Left kidney (tissue), 2 donors: ENCODE measurements around the gene TMEM106B. TPM values are rescaled to one million over a fixed set of nuclear protein-coding genes. Genes with fewer than 3 reads are reported as not detected.
"Not testable (repeated sequence)": the region's sequence is repeated elsewhere in the genome, so short reads cannot be mapped to it uniquely, and the experiment has no call there.

ENCODE experiments used
- DNase-seq: peaks from one replicate; pipeline ENCODE4 v3.0.0-alpha.2; 2013
- polyA plus RNA-seq: library from polyadenylated mRNA; unstranded; fragments of 120-200 nt; gene quantifications from one replicate; pipeline ENCODE4 v1.2.1, GENCODE V29; 2013; ENCODE audit not compliant: insufficient read length

Gene TMEM106B
- polyA plus RNA-seq, 1 donor: 95.6 TPM

DNA sequence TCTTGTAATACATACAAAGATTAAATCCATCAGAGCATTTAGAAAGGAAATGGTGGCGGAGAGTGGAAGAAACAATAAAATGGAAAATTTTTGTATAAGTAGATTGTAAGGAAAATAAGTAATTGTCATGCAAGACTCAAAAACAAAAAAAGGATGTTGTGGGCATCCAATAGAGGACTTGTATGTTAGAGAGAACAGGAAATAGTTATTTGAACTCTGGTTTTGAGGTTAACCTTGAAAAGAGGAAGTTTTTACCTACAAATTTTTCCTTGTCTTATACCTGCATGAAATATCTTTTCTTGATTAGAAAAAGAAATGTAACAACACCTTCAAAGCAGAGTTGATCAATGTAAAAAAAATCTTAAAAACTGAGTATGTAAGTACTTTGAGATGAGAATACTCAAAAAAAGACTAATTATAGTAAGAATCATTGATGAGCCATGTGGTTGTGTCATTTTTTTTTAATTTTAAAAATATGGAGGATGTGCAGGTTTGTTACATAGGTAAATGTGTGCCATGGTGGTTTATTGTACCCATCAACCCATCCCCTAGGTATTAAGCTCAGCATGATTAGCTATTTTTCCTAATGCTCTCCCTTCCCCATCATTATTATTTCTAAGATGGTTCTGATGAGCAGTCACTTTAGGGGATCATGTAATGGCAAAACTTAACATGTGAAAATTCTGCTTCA lies 11.9 kb downstream of the TMEM106B start:
- DNase-seq: no peak

DNA sequence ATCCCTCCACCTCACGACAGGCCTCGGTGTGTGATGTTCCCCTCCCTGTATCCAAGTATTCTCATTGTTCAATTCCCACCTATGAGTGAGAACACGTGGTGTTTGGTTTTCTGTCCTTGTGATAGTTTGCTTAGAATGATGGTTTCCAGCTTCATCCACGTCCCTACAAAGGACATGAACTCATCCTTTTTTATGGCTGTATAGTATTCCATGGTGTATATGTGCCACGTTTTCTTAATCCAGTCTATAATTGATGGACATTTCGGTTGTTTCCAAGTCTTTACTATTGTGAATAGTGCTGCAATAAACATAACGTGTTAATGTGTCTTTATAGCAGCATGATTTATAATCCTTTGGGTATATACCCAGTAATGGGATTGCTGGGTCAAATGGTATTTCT lies 13.9 kb downstream of the TMEM106B start:
- DNase-seq: not testable (repeated sequence)

DNA sequence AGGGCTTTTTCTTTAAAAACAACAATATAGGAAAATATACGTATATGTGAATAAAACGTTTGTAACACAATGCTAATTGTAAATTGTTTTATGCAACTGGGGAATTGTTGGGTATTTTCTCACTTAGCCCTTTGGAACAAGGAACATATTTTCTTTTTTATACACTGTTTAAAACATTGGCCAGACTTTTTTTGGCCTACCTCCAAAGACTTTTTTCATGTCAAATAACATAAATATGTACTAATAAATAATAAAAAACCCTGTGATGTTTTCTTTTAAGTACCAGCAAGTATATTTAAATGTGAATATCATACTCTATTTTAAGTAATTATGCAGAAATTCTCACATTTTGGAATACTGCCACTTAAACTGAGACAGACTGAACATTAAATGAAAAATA lies 15.7 kb downstream of the TMEM106B start:
- no peak for DNase-seq

DNA sequence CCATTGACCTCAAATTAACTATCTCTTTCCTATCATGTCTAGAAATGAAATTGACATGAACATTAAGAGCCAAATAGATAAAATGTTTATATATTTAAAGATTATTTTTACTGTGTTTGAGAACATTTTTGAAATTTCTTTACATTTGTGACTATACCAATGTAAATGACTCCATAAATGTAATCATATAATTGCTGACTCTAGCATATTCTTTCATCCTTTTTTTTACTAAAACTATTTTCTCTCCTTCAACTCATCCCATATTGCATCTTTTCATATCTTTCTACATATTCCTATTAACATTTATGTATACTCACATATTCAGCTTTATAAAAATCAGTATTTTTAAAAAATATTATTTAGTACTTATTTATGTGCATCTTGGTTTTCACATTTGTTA lies 16.9 kb downstream of the TMEM106B start:
- DNase-seq: no peak

DNA sequence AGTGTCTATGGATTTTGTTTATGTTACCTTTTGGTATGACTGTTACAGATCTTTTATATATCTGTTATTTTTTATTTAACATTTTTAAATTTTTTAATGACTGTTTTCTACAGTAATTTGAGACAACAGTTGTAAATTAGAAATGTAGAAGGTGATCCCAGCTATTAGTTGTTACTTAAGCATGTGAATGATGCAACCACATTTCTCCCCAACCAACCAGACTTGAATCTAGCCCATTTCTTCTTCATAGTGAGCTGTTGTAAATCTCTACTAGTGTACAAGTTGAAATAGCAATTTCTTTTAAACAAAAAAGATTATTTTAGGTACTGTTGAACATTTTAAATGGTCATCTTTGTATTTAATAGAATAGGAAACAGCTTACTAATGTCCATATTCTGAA lies 18.0 kb downstream of the TMEM106B start:
- DNase-seq: no peak

DNA sequence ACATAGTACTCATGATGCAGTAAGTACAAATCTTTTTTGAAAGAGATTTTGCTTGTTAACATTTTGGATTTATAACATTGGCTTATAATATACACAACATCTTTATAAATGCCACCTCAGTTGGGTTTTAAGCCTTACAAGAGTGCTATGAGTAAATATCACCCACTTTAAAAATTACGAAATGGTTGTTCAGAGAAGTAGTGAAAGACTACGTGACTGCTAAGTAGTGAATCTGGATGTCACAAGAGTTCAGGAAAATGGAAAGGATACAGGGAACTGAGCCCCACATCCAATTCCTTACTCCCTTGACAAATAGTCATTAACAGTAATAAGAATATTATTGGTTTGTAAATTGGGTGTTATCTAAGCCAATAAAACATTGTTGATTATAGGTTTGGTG lies 20.0 kb downstream of the TMEM106B start:
- no peak for DNase-seq

DNA sequence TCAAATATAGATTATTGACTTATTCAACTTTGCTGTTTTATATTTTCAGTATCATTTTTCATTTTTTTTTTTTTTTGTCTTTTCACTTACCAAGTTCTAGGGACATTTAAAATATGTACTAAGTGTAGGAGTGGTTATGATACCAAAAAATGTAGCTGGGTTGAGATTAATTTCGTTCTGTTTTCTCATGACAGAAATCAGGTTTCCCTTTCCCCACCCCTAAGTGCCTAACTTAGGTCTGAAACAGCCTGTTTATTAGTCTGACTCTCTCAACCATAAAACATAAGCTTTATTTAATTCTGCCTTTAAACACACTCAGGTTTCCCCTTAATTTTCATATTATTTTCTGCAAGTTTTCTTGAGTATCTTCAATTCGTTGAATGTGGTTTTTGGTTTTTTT lies 22.1 kb downstream of the TMEM106B start:
- DNase-seq: no peak

DNA sequence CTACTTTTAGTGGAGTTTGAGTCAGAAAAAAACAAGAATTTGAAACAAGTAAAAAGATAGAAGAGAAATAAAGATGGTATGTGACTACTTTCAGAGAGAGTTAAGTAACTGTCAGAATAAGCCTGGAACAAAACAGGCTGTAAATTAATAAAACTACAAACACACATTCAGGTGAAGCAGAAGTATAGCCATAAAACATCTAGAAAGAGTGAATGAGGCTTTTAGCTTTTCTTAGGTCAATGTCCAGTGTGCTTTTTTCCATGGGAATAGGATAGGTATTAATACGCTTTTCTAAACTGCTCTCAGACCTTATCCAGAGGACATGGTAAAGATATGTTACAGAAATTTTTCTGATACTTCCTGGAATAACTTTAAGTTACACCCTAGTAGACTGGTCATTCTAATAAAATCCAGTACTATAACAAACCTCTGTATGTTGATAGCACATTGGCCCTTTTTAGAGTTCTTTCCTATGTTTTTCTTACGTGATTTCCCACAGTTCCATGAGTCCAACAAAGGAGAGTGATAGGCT lies 23.3 kb downstream of the TMEM106B start:
- DNase-seq: no peak

DNA sequence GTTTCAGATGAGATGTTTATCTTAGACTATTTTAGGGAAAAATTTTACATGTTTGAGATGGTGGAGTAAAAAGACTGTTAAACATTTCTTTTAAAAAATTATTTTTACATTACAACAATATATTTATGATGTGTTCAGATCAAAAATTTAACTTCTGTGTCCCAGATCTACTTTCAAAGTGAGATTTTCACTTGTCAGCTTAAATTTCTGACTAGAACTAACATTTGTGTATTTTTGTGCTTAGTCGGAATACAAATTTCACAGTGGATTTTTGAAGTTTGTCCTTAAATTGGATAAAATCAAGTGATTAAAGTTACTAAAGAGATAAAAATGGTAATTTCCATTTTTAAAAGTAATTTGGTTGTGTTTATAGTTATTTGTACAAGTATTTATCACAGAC lies 24.9 kb downstream of the TMEM106B start:
- DNase-seq: no peak

DNA sequence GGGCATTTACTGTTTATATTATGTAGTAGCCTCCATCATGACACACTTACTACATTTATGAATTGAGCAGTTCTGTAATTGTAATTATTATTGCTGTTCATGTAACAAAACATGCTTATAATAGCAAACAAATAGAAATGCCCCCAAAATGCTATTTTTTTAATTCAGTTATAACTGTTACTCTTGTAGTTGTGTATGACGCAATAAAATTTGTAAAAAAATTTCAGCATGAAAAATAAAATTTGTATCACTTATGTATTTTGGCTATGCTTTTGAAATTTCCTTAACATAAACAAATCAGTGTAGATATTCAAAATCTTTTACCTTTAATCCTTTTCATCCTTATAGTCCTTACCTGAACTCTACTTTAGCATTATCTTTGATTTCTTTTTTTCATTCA lies 25.9 kb downstream of the TMEM106B start:
- no peak for DNase-seq

DNA sequence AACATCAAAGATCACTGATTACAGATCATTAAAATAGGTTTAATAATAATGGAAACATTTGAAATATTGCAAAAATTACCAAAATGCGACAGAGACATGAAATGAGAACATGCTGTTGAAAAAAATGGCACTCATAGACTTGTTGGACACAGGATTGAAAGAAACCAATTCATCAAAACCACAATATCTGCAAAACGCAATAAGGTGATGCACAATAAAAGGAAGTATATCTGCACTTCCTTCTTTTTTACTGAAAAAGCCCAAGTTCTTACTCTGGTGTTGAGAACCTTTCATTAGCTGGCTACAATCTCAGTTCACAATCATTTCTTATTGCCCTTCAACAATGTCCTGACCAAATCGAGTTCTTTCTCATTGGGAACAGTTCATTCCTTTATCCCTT lies 28.7 kb downstream of the TMEM106B start:
- no peak for DNase-seq

DNA sequence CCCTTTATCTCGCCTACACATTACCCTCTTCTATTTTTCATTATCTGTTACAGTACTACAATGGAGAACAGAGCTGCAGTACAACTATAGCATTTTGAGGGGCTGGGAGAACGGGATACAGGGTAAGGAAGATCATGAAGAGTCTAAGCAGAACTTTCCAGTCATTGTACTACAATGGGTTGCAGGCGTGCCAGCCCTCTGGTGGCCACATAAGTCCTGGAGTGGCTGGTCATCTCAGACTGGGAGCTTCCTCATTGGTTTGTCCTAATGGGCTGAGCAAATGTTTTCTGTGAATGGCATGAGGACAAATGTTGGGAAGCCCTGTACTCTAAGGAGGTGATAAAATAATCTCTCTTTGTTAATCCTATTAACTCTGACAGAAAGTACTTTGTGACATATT lies 33.0 kb downstream of the TMEM106B start:
- no peak for DNase-seq

DNA sequence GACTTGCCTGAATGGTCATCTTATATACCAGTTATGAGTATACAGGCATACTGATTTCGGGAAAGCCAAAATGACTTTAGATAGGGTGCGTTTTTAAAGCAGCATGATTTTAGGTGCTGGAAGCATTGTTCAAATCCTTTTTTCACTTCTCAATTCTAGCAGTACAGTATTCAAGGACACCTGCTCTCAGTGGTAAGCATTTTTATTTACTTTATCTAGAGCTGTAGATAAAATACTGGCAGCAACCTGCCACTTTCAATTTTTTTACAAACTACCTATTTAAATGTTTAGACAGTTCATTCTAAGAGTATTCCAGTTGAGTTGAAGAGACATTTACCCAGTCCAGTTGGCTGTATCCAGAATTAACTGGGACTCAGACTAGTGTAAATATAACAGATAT lies 33.6 kb downstream of the TMEM106B start:
- DNase-seq: no peak

DNA sequence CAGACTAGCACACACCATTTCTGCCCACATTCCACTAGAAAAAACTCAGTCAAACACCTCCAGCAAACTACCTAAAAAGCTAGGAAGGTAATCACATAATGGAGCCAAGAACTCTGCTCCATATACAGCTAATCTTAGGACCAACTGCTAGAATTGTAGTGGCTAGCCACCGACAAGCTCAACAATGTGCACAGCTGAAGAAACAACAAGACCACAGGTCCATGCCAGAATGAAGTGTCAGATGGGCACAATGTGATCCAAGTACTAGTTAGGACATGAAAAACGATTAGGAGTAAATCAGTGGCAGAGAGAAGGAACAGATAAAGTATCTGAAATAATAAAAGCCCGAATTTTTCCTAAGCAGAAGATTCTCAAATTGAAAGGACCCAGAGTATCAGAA lies 38.6 kb downstream of the TMEM106B start:
- no peak for DNase-seq

DNA sequence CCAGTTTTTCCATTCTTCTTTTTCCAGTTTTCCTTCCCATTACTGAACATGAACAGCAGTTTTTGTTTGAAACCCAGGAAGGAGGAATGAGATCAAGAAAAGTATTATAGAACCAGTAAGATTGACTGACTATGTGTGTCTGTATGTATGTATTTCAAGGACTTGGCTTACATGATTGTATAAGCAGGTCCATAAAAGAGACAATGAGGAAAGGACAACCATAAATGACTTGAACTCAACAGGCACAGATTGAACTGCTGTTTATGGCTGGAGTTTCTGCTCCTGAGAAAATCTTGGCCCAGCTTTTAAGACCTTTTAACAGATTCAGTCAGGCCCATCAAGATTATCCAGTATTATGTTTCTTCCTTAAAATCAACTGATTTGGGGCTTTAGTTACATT lies 39.1 kb downstream of the TMEM106B start:
- DNase-seq: no peak

DNA sequence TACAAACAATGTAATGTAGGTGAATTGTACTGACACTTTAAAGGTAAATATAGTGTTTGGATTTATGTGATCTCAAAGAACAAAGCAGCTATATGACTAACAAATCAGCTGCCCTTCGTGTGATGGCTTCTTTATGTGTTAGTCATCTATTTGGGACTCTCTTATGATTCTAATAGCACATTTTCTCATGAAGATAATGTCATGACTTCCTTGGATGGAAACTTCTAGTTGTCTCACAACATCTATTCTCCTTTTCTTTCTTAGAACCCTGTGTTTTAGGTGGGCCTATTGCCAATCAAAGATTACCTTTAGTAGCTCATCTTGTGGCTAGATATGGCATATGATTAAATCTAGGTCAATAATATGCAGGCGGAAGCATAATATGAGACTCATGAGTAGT lies 45.0 kb downstream of the TMEM106B start:
- no peak for DNase-seq

DNA sequence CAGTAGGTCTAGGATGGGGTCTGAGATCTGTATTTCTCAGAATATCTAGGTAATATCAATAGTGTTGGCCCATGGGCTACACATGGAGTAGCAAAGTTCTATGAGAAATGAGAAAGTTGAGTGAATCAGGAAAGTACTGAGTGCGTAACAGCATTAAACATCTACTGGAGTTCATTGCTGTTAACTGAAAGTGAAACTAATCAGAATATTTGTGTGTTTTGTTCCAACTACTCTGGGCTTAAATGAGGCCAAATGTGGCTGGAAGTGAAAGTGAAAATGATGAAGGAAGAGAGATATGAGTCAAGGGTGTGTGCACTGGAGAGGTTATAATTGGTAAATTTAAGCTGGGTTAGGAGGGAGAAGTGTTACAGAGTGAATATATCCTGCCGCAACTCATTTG lies 46.5 kb downstream of the TMEM106B start:
- DNase-seq: no peak

DNA sequence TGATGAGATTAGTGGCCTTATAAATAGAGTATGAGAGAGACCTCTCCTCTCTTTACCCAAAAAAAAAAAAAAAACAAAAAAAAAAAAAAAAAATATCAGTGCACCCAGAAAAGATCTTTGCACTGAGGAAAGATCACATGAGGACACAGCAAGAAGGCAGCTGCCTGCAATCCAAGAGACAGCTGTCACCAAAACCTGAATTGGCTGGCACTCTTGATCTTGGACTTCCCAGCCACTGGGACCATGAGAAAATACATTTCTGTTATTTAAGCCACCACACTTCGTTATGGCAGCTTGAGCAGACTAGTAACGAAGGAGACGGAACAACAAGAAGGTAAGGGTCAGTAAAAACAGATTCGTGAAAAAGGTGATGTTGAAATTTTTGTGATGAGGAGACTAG lies 47.0 kb downstream of the TMEM106B start:
- DNase-seq: no peak

DNA sequence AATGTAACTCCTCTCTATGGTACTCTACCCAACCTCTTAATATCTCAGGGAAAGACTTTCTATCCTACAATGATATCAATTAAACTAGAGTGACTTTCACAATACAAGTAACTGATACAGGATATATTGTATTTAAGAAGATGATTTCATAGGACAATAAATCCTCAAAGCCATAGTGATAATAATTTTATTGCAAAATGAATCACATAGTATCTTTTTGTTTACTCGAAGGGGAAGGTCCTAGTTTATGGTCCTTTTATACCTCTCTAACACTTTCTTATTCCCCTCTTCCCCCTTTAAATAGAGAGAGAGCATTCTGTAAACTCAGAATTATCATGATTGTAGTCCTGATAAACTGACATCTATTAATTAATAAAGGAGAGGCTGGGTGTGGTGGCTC lies 56.4 kb downstream of the TMEM106B start:
- no peak for DNase-seq

DNA sequence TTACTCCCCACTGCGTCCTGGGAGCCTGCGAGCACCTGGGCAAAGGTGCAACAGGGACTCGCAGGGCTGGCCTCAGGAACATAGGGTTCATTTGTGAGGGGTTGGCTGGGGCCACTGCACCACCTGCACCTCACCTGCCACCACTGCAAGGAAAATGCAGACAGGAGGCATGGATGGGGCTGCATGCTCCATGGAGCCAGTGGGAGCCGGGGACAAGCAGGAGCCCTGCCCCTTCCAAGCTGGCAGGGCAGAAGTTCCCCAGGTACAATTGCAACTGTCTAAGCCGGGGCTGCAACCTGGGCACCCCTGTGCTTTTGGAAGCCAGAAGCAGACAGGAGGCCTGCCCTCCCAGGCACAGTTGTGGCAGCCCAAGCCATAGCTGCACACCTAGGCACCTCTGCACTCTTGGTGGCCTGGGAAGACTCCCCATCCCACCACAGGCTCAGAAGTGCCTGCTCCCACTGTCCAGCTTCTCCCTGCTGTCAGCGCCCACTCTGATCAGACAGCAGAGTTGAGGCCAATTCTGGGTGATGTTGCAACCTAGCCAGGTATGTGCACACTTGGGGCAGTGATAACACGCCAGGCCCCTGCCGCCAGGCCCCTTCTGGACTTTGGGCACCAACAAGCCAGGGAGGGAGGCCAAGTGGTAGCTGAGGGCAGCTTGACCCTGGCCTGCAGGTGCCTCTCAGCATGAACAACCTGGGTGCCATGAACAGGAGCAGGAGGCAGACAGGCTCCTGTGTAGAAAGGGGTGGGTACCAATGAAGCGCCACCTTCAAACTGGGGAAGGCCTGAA lies 58.2 kb downstream of the TMEM106B start:
- no peak for DNase-seq

DNA sequence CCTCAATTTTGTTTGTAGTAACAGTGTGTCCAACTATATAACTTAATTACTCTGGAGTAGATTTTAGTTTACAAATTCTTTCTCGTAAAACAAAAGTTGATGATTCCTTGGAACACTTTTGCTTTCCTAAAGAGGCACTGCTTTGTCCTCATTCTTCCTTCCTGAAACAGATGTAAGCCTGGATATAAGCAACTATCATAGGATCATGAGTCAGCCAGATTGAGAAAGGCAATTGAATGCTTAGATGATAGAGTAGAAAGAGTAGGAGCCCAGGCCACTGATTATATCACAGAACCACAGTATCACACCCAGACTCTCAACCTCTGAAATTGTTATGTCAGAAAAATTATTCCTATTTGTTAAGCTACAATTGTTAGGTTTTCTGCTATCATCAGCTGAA lies 69.9 kb downstream of the TMEM106B start:
- DNase-seq: no peak

DNA sequence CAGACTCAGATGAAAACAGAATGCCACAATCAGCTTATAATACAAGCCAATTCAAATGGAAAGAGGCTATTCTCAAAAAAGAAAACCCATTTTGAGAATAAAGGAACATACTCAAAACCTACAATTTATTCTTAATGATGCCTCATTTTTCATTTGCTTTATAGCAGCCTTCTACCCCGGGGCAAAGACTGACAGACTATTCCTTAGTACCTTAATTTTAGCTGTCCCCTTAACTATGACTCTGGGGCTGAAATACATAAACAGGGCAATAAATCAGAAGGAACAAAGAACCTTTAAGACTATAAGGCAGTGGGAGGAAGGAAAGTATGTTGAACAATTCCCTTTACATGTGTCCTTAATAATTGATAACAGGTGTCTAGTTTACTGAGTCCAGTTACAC lies 76.8 kb downstream of the TMEM106B start:
- DNase-seq: no peak

DNA sequence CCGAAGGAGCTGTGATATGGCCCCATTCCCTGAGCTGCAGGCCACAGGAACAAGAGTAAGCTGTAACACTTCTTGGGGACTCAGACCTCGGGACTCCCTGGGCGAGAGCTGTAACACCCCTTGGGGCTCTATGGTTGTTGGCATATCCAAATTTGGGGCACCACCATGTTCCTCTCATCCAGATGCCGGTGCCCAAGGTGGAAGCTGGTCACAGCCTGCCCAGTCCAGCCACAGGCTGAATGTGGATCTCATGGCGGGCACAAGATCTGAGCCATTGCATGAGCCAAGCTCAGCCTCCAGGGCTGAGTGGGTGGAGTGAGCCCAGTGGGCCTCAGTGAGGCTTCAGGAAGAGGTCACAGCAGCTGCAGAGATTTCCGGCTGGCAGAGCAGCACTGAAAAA lies 78.9 kb downstream of the TMEM106B start:
- DNase-seq: no peak

DNA sequence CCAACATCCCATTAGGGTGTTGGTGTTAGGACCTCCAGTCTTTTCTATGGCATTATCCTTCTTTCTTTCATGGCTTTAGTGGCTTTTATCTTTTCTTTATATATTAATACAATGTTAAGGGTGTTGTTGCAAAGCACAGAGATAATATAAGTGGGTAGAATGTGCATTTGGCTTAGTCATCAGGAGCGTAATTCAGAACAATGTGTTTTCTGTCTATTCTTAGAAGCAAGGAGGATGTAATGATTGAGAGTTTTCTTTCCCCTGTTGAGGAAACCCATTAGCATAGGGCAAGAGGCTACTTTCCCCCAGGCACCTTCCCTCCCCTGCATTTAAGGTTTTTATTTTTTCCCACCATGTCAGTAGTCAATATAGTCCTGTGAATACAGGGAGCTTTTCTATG lies 79.7 kb downstream of the TMEM106B start:
- DNase-seq: no peak
